ENCODE results near the gene LPIN3.

- TF ChIP-seq CTCF (conservative IDR thresholded peaks at IDR 0.05; ENCODE audit: low read length) (no peak), EZH2phosphoT487 (IDR thresholded peaks at IDR 0.05; ENCODE audit: borderline replicate concordance) (no peak)
Observed at GRCh38 chr20:41367956-41368355, 27.3 kb downstream of the LPIN3 start.
